GM18499 (cell line): ENCODE measurements around the gene NCAPG2.

Experiments used
- ATAC-seq: cut with Tn5 transposase; IDR thresholded peaks from one replicate; pipeline ENCODE4 v1.9.1; 2021; ENCODE audit warnings: moderate number of reproducible peaks; ENCODE audit not compliant: insufficient read depth, unreplicated experiment

NCAPG2 gene

DNA sequence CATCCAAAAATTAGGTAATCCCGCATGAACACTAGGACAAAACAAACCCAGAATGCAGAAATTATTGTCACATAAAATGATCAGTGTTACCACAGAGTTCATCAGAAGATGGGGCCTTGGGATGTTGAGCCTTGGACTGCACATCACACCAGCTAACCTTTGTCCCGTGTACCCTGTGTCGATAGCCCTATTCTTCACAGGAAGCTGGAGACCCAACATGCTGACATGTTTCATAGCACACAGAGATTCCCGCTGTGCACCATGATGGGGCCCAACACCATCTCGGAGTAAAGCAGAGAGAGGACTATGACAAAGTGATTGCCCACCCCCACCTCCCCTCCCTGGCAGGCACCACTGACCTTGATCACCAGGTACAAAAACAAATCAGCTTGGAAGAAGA, 121.5 kb downstream of the NCAPG2 start:
- ATAC-seq = no peak

DNA sequence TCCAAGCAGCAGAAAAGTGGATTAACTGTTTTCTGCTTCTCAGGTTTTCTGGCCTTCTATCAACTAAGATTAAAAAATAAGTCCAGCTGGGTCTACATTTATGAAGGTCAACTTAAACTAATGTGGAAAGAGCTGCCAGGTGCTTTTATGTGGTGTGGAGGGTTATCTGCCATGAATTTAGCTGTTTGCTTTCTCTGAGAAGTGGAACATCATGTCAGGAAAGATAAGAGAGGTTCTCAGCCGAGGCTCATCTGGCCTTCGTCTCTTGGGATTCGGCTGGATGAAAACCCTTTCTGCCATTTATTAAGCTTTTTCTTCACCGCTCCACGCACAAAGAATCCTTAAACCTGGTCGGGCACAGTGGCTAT, 122.5 kb downstream of the NCAPG2 start:
- ATAC-seq = no peak

DNA sequence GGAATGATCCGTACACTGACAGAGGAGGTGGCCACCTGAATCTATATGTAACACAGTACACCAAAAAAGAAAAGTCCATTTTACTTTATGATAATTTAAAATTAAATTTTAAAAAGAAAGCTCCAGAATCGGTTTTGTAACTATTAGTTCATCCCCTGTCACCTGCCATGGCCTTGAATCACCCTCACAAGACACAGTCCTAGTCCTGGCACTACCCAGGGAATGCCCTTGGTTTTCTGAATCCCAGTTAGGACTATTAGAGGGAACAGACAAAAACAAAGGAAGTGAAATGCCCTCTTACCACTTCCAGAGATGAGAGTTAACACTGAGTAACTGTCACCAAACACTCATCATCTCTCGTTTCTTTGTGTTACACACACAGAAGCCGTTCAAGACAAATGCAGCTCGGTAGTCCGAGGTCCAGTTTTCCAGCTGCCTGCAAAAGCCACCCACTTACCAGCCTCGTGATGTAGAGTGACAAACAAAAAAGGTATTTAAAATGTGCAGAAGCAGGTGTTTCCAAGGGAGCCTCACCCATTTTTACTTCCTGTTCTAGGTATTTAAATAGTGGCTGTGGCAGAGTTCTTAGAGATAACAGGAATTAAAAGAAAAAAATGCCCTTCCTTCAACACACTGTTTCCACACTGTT, 123.0 kb downstream of the NCAPG2 start:
- ATAC-seq = no peak
